Tibial artery (tissue), 4 donors: ENCODE data around the gene PCDHA7.
"Not testable (repeated sequence)": the region's sequence is repeated elsewhere in the genome, so short reads cannot be mapped to it uniquely, and the experiment has no call there.

Experiments
- DNase-seq, 2 donors: peaks; one replicate each; pipeline ENCODE4 v3.0.0-alpha.2; 2019
- H3K27ac ChIP-seq, 2 donors: fragments of 200-600 bp; sonication (generic) in 1 of 2; 1 replicate in 1 of 2; 2 replicates in 1 of 2; pipeline ENCODE4 v1.5.1; 2018 to 2019; ENCODE audit warnings: mild to moderate bottlenecking in 1 of 2
- H3K27me3 ChIP-seq, 2 donors: fragments of 200-600 bp; sonication (generic) in 1 of 2; one replicate each; pipeline versions ENCODE4 v1.5.1 to v1.6.0; 2016 to 2019
- H3K36me3 ChIP-seq, 3 donors: fragments of 200-600 bp; sonication (generic) in 2 of 3; one replicate each; pipeline ENCODE4 v1.5.1; 2016 to 2019; ENCODE audit warnings: mild to moderate bottlenecking in 2 of 3
- H3K4me1 ChIP-seq, 4 donors: fragments of 200-600 bp; sonication (generic) in 2 of 4; 1 replicate in 3 of 4; 2 replicates in 1 of 4; pipeline ENCODE4 v1.5.1; 2016 to 2019
- H3K4me3 ChIP-seq, 2 donors: fragments of 200-600 bp; sonication (generic) in 1 of 2; 1 replicate in 1 of 2; 2 replicates in 1 of 2; pipeline ENCODE4 v1.5.1; 2018 to 2019; ENCODE audit warnings: mild to moderate bottlenecking in 2 of 2
- H3K9me3 ChIP-seq, 3 donors: fragments of 200-600 bp; sonication (generic) in 1 of 3; one replicate each; pipeline ENCODE4 v1.5.1; 2016 to 2019
- CTCF ChIP-seq, 2 experiments: fragments of 200-600 bp in 1 of 2; fragments of 450-650 bp in 1 of 2; IDR thresholded peaks; one replicate each; pipeline ENCODE4 v1.5.1; 2017 to 2019; ENCODE audit warnings: antibody characterized with exemption in 2 of 2, mild to moderate bottlenecking in 1 of 2, moderate library complexity in 1 of 2
- intact Hi-C: fragments of 100-400 bp; cut with DNase I; formaldehyde crosslinking; loops from one replicate; pipeline ENCODE4 v1.15.0; 2023; ENCODE audit warnings: low total_unique reads

PCDHA7 gene

DNA sequence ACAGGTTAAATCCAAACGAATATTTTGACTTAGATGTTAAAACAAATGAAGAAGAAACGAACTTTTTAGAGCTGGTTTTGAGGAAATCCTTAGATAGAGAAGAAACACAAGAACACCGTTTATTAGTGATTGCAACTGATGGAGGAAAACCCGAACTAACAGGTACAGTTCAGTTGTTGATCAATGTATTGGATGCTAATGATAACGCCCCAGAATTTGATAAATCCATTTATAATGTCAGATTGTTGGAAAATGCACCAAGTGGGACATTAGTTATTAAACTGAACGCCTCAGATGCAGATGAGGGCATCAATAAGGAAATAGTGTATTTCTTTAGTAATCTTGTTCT, 11.8 kb upstream of the PCDHA7 start:
- Histone ChIP-seq H3K9me3 (peaks cover 0 to 42% (median 16%) of the 10 kb centered on the region in 3 donors), H3K4me3 (no peak overlapping the region), H3K27ac (no peak overlapping the region), H3K27me3 (peaks cover 0 to 6% of the 10 kb centered on the region in 2 donors), H3K4me1 (no peaks in the 10 kb centered on the region), H3K36me3 (no peaks in the 10 kb centered on the region)
- no peak for DNase-seq
- no peak for TF ChIP-seq CTCF (IDR thresholded peaks at IDR 0.05)
- intact Hi-C loops: no loop called here

- Histone ChIP-seq H3K27me3 (peaks cover 0 to 10% of the 10 kb centered on the region in 2 donors), H3K9me3 (peaks cover 0 to 44% (median 20%) of the 10 kb centered on the region in 3 donors)
- H3K27ac ChIP-seq, H3K4me1 ChIP-seq, H3K4me3 ChIP-seq, H3K36me3 ChIP-seq, intact Hi-C loops, DNase-seq: not testable (repeated sequence)
These were observed 11.1 kb upstream of the PCDHA7 start for GRCh38 chr5:140822969-140823368.

DNA sequence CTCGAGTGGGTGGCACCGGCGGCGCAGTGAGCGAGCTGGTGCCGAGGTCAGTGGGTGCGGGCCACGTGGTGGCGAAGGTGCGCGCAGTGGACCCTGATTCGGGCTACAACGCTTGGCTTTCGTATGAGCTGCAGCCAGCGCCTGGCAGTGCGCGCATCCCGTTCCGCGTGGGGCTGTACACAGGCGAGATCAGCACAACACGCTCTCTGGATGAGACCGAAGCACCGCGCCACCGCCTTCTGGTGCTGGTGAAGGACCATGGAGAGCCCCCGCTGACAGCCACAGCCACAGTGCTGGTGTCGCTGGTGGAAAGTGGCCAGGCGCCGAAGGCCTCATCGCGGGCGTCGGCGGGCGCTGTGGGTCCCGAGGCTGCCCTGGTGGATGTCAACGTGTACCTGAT, 10.6 kb upstream of the PCDHA7 start:
- Histone ChIP-seq H3K4me3 (no peak overlapping the region), H3K4me1 (no peaks in the 10 kb centered on the region), H3K27me3 (peaks cover 0 to 11% of the 10 kb centered on the region in 2 donors), H3K36me3 (no peaks in the 10 kb centered on the region), H3K27ac (no peak overlapping the region), H3K9me3 (peaks cover 0 to 47% (median 25%) of the 10 kb centered on the region in 3 donors)
- intact Hi-C loops: no loop called here
- no peak for TF ChIP-seq CTCF (IDR thresholded peaks at IDR 0.05)
- DNase-seq: no peak

GRCh38 chr5:140827704-140828361, 6.2 kb upstream of the PCDHA7 start, which contains the start of gene PCDHA6:
Gene PCDHA6, plus strand, starts transcription at chr5:140827960. Its CDS starts 132 bp downstream, at chr5:140828092.
- peaks cover 0 to 56% (median 37%) of the 10 kb centered on the region in 3 donors for H3K9me3 ChIP-seq
- no peak for DNase-seq
- peak within 1 kb of the TSS in 1 of 2 donors; percentile 15 for H3K4me3 ChIP-seq
- H3K4me1 ChIP-seq: no peaks in the 10 kb centered on the region
- H3K27ac ChIP-seq: no peak within 1 kb of the TSS
- TF ChIP-seq CTCF (IDR thresholded peaks at IDR 0.05): no peak
- H3K27me3 ChIP-seq: peaks cover 0 to 11% of the 10 kb centered on the region in 2 donors
- intact Hi-C loops: no loop called here
- no peaks in the 10 kb centered on the region for H3K36me3 ChIP-seq

DNA sequence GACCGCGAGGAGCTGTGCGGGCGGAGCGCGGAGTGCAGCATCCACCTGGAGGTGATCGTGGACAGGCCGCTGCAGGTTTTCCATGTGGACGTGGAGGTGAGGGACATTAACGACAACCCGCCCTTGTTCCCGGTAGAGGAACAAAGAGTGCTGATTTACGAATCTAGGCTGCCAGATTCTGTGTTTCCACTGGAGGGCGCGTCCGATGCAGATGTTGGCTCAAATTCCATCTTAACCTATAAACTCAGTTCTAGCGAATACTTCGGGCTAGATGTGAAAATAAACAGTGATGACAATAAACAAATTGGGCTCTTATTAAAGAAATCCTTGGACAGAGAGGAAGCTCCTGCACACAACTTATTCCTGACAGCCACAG, 5.7 kb upstream of the PCDHA7 start:
- Histone ChIP-seq H3K36me3 (no peaks in the 10 kb centered on the region), H3K4me3 (no peak overlapping the region), H3K27me3 (peaks cover 0 to 10% of the 10 kb centered on the region in 2 donors), H3K9me3 (peaks cover 0 to 57% (median 32%) of the 10 kb centered on the region in 3 donors), H3K4me1 (no peaks in the 10 kb centered on the region), H3K27ac (no peak overlapping the region)
- no peak for TF ChIP-seq CTCF (IDR thresholded peaks at IDR 0.05)
- no peak for DNase-seq
- intact Hi-C loops: no loop called here

DNA sequence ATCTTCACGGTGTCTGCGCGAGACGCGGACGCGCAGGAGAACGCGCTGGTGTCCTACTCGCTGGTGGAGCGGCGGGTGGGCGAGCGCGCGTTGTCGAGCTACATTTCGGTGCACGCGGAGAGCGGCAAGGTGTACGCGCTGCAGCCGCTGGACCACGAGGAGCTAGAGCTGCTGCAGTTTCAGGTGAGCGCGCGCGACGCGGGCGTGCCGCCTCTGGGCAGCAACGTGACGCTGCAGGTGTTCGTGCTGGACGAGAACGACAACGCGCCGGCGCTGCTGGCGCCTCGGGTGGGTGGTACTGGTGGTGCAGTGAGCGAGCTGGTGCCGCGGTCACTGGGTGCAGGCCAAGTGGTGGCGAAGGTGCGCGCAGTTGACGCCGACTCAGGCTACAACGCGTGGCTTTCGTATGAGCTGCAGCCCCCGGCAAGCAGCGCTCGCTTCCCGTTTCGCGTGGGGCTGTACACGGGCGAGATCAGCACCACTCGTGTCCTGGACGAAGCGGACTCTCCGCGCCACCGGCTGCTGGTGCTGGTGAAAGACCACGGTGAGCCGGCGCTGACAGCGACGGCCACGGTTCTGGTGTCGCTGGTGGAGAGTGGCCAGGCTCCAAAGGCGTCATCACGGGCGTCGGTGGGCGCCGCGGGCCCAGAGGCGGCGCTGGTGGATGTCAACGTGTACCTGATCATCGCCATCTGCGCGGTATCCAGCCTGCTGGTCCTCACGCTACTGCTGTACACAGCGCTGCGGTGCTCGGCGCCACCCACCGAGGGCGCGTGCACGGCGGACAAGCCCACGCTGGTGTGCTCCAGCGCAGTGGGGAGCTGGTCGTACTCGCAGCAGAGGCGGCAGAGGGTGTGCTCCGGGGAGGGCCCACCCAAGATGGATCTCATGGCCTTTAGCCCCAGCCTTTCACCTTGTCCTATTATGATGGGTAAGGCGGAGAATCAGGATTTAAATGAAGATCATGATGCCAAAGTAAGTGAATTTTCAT, 4.3 kb upstream of the PCDHA7 start:
- H3K9me3 ChIP-seq: peaks cover 0 to 63% (median 36%) of the 10 kb centered on the region in 3 donors
- H3K36me3 ChIP-seq, DNase-seq, H3K27ac ChIP-seq, intact Hi-C loops, H3K4me3 ChIP-seq, H3K27me3 ChIP-seq, H3K4me1 ChIP-seq: not testable (repeated sequence)

DNA sequence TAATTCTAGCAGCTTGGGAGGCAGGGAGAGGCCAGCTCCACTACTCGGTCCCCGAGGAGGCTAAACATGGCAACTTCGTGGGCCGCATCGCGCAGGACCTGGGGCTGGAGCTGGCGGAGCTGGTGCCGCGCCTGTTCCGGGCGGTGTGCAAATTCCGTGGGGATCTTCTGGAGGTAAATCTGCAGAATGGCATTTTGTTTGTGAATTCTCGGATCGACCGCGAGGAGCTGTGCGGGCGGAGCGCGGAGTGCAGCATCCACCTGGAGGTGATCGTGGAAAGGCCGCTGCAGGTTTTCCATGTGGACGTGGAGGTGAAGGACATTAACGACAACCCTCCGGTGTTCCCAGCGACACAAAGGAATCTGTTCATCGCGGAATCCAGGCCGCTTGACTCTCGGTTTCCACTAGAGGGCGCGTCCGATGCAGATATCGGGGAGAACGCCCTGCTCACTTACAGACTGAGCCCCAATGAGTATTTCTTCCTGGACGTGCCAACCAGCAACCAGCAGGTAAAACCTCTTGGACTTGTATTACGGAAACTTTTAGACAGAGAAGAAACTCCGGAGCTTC, 455 bp downstream of the PCDHA7 start:
- H3K4me1 ChIP-seq, DNase-seq, H3K36me3 ChIP-seq, intact Hi-C loops, H3K27ac ChIP-seq: not testable (repeated sequence)
- peaks cover 0 to 55% (median 31%) of the 10 kb centered on the region in 3 donors for H3K9me3 ChIP-seq
- H3K4me3 ChIP-seq: peak overlapping the region in 1 of 2 donors; percentile 9
- peaks cover 0 to 12% of the 10 kb centered on the region in 2 donors for H3K27me3 ChIP-seq
